DOHH2 (cell line): ENCODE measurements around the gene AP1AR.

Experiments
- H3F3A ChIP-seq: fragments of 200-600 bp; sonication (generic), shearing (Covaris generic); 2 replicates; pipeline ENCODE4 v1.6.0; 2016; ENCODE audit warnings: antibody characterized with exemption, mild to moderate bottlenecking; ENCODE audit not compliant: control insufficient read depth, insufficient read depth
- H3K27ac ChIP-seq: fragments of 200-600 bp; sonication (generic); 2 replicates; pipeline ENCODE4 v1.5.1; 2014; ENCODE audit warnings: low read depth, mild to moderate bottlenecking, low read length, moderate library complexity
- H3K27me3 ChIP-seq: fragments of 200-600 bp; sonication (generic); 2 replicates; pipeline ENCODE4 v1.6.1; 2014; ENCODE audit warnings: mild to moderate bottlenecking, low read length, mixed read lengths; ENCODE audit not compliant: control insufficient read depth
- H3K36me3 ChIP-seq: fragments of 200-600 bp; sonication (generic); 2 replicates; pipeline ENCODE4 v1.6.1; 2014; ENCODE audit warnings: mild to moderate bottlenecking, low read length, moderate library complexity, mixed read lengths; ENCODE audit not compliant: control insufficient read depth
- H3K4me1 ChIP-seq: fragments of 200-600 bp; sonication (generic); 2 replicates; pipeline ENCODE4 v1.6.1; 2014; ENCODE audit warnings: mild to moderate bottlenecking, low read length, mixed read lengths; ENCODE audit not compliant: control insufficient read depth
- H3K4me2 ChIP-seq: fragments of 200-600 bp; sonication (generic); 2 replicates; pipeline ENCODE4 v1.6.0; 2014; ENCODE audit warnings: mild to moderate bottlenecking, low read length, moderate library complexity
- H3K4me3 ChIP-seq: fragments of 200-600 bp; sonication (generic); 2 replicates; pipeline ENCODE4 v1.5.1; 2014; ENCODE audit warnings: mild to moderate bottlenecking, low read length, mixed read lengths
- H3K79me2 ChIP-seq: fragments of 200-600 bp; sonication (generic); 2 replicates; pipeline ENCODE4 v1.6.1; 2014; ENCODE audit warnings: mild to moderate bottlenecking, low read length, mixed read lengths; ENCODE audit not compliant: control insufficient read depth
- H3K9me2 ChIP-seq: fragments of 200-600 bp; sonication (generic); replicated peaks from 2 replicates; pipeline ENCODE4 v1.6.1; 2014; ENCODE audit warnings: mild to moderate bottlenecking, low read length, mixed read lengths; ENCODE audit not compliant: control insufficient read depth
- H3K9me3 ChIP-seq: fragments of 200-600 bp; sonication (generic); 2 replicates; pipeline ENCODE4 v1.6.1; 2014; ENCODE audit warnings: antibody characterized with exemption, low read length, mixed read lengths; ENCODE audit not compliant: control insufficient read depth, insufficient read depth
- H4K20me1 ChIP-seq: fragments of 200-600 bp; sonication (generic); 2 replicates; pipeline ENCODE4 v1.6.0; 2014; ENCODE audit warnings: low read depth, mild to moderate bottlenecking, antibody characterized with exemption, low read length, moderate library complexity; ENCODE audit not compliant: control insufficient read depth, insufficient read depth
- CTCF ChIP-seq: fragments of 200-600 bp; sonication (generic); IDR thresholded peaks from one replicate; pipeline ENCODE4 v1.5.1; 2014; ENCODE audit warnings: antibody characterized with exemption, mild to moderate bottlenecking, low read depth, low read length; ENCODE audit not compliant: poor library complexity, severe bottlenecking
- EZH2phosphoT487 ChIP-seq: fragments of 200-600 bp; sonication (generic); IDR thresholded peaks from 2 replicates; pipeline ENCODE4 v1.6.1; 2017; ENCODE audit warnings: borderline replicate concordance, mild to moderate bottlenecking, antibody characterized with exemption, low read length, moderate library complexity, mixed read lengths

Gene AP1AR

GRCh38 chr4:112266823-112267222, 35.2 kb downstream of the AP1AR start:
- TF ChIP-seq EZH2phosphoT487: no peak
- peak; percentile 52 for TF ChIP-seq CTCF
- Histone ChIP-seq H3K4me2 (no peak overlapping the region), H3K27me3 (no peaks in the 10 kb centered on the region), H3K4me1 (no peaks in the 10 kb centered on the region), H4K20me1 (no peaks in the 10 kb centered on the region), H3K4me3 (no peak overlapping the region), H3K27ac (no peak overlapping the region), H3F3A (peaks cover 8% of the 10 kb centered on the region), H3K79me2 (no peaks in the 10 kb centered on the region), H3K9me2 (no peaks in the 10 kb centered on the region), H3K9me3 (no peaks in the 10 kb centered on the region), H3K36me3 (peaks cover 26% of the 10 kb centered on the region)

GRCh38 chr4:112270051-112270450, 38.5 kb downstream of the AP1AR start:
- peaks cover 33% of the 10 kb centered on the region for H3K36me3 ChIP-seq
- H4K20me1 ChIP-seq: no peaks in the 10 kb centered on the region
- no peaks in the 10 kb centered on the region for H3K4me1 ChIP-seq
- H3K4me3 ChIP-seq: no peak overlapping the region
- no peaks in the 10 kb centered on the region for H3K27me3 ChIP-seq
- TF ChIP-seq EZH2phosphoT487: no peak
- TF ChIP-seq CTCF: no peak
- H3K4me2 ChIP-seq: no peak overlapping the region
- no peak overlapping the region for H3K27ac ChIP-seq
- peaks cover 10% of the 10 kb centered on the region for H3K79me2 ChIP-seq
- peaks cover 27% of the 10 kb centered on the region for H3F3A ChIP-seq
- no peaks in the 10 kb centered on the region for H3K9me2 ChIP-seq
- H3K9me3 ChIP-seq: no peaks in the 10 kb centered on the region

GRCh38 chr4:112270640-112271421, 39.2 kb downstream of the AP1AR start:
- Histone ChIP-seq H3K36me3 (peaks cover 38% of the 10 kb centered on the region), H3K4me2 (no peak overlapping the region), H3K27ac (no peak overlapping the region), H3K4me3 (no peak overlapping the region), H3K79me2 (peaks cover 18% of the 10 kb centered on the region), H3K9me3 (no peaks in the 10 kb centered on the region), H4K20me1 (peaks cover under 1% of the 10 kb centered on the region; the same call in 1 of the 2 replicates), H3K27me3 (no peaks in the 10 kb centered on the region), H3K4me1 (no peaks in the 10 kb centered on the region), H3K9me2 (no peaks in the 10 kb centered on the region), H3F3A (peaks cover 27% of the 10 kb centered on the region)
- TF ChIP-seq EZH2phosphoT487: no peak
- no peak for TF ChIP-seq CTCF
